Liver (tissue), 9 donors: ENCODE measurements around the gene TRIM45. TPM values are rescaled to one million over a fixed set of nuclear protein-coding genes. Genes with fewer than 3 reads are reported as not detected.

Experiments
- DNase-seq: peaks from one replicate; pipeline ENCODE4 v3.0.0-alpha.2; 2017; ENCODE audit warnings: low spot score
- H3K27ac ChIP-seq, 2 donors: one replicate each; pipeline ENCODE4 v1.7.0; 2013; ENCODE audit warnings: inconsistent platforms in 2 of 2, low read length in 2 of 2, control low read depth in 1 of 2, low read depth in 1 of 2, mild to moderate bottlenecking in 1 of 2
- H3K27me3 ChIP-seq, 4 donors: one replicate each; pipeline versions ENCODE4 v1.6.1 to v1.7.0; 2013; ENCODE audit warnings: low read length in 3 of 4, inconsistent platforms in 1 of 4, mild to moderate bottlenecking in 1 of 4, moderate library complexity in 1 of 4; ENCODE audit not compliant: control insufficient read depth in 4 of 4, insufficient read depth in 4 of 4
- H3K36me3 ChIP-seq, 4 donors: one replicate each; pipeline versions ENCODE4 v1.6.1 to v1.7.0; 2013; ENCODE audit warnings: low read length in 3 of 4, mild to moderate bottlenecking in 3 of 4, low read depth in 1 of 4, moderate library complexity in 1 of 4; ENCODE audit not compliant: control insufficient read depth in 4 of 4, insufficient read depth in 3 of 4
- H3K4me1 ChIP-seq, 4 donors: one replicate each; pipeline versions ENCODE4 v1.6.1 to v1.7.0; 2013; ENCODE audit warnings: low read length in 3 of 4, mild to moderate bottlenecking in 3 of 4, moderate library complexity in 1 of 4; ENCODE audit not compliant: control insufficient read depth in 4 of 4, insufficient read depth in 4 of 4
- H3K4me3 ChIP-seq, 3 donors: one replicate each; pipeline versions ENCODE4 v1.6.1 to v1.7.0; 2013; ENCODE audit warnings: low read length in 3 of 3, control low read depth in 1 of 3, low read depth in 1 of 3, mild to moderate bottlenecking in 1 of 3
- H3K9ac ChIP-seq, 2 donors: one replicate each; pipeline ENCODE4 v1.7.0; 2013; ENCODE audit warnings: low read length in 2 of 2, mild to moderate bottlenecking in 2 of 2, moderate library complexity in 2 of 2, control low read depth in 1 of 2, low read depth in 1 of 2
- H3K9me3 ChIP-seq, 4 donors: one replicate each; pipeline versions ENCODE4 v1.6.1 to v1.7.0; 2013; ENCODE audit warnings: low read length in 3 of 4; ENCODE audit not compliant: control insufficient read depth in 4 of 4
- ATF3 ChIP-seq: IDR thresholded peaks from 2 replicates; pipeline ENCODE4 v1.6.1; 2016; ENCODE audit warnings: antibody characterized with exemption
- CTCF ChIP-seq: fragments of 150-350 bp; IDR thresholded peaks from 2 replicates; pipeline ENCODE4 v1.5.1; 2017; ENCODE audit warnings: improper control_type of control experiment, low read depth, low read length; ENCODE audit not compliant: missing input control
- FOXA1 ChIP-seq: IDR thresholded peaks from 2 replicates; pipeline ENCODE4 v1.6.1; 2016; ENCODE audit warnings: antibody characterized with exemption
- FOXA2 ChIP-seq: IDR thresholded peaks from 2 replicates; pipeline ENCODE4 v1.6.1; 2016; ENCODE audit warnings: antibody characterized with exemption
- HNF4A ChIP-seq, 2 donors: conservative IDR thresholded peaks; 2 replicates each; pipeline ENCODE4 v1.6.1; 2016; ENCODE audit warnings: antibody characterized with exemption in 2 of 2, mild to moderate bottlenecking in 2 of 2
- HNF4G ChIP-seq: IDR thresholded peaks from 2 replicates; pipeline ENCODE4 v1.6.1; 2016; ENCODE audit warnings: antibody characterized with exemption
- JUND ChIP-seq, 2 donors: IDR thresholded peaks; 2 replicates each; pipeline ENCODE4 v1.6.1; 2016; ENCODE audit warnings: antibody characterized with exemption in 2 of 2
- MAX ChIP-seq: IDR thresholded peaks from 2 replicates; pipeline ENCODE4 v1.6.1; 2016; ENCODE audit warnings: antibody characterized with exemption
- NR2F2 ChIP-seq: IDR thresholded peaks from 2 replicates; pipeline ENCODE4 v1.6.1; 2016; ENCODE audit warnings: antibody characterized with exemption
- RAD21 ChIP-seq, 2 donors: IDR thresholded peaks; 2 replicates each; pipeline ENCODE4 v1.6.1; 2016; ENCODE audit warnings: antibody characterized with exemption in 2 of 2, mild to moderate bottlenecking in 2 of 2
- REST ChIP-seq: IDR thresholded peaks from 2 replicates; pipeline ENCODE4 v1.6.1; 2016; ENCODE audit warnings: antibody characterized with exemption, mild to moderate bottlenecking
- RXRA ChIP-seq, 2 donors: IDR thresholded peaks; 2 replicates each; pipeline ENCODE4 v1.6.1; 2017 to 2018; ENCODE audit warnings: antibody characterized with exemption in 2 of 2, mild to moderate bottlenecking in 1 of 2
- SP1 ChIP-seq: IDR thresholded peaks from 2 replicates; pipeline ENCODE4 v1.6.1; 2018; ENCODE audit warnings: antibody characterized with exemption, mild to moderate bottlenecking
- TAF1 ChIP-seq: conservative IDR thresholded peaks from 2 replicates; pipeline ENCODE4 v1.6.1; 2016; ENCODE audit warnings: antibody characterized with exemption, mild to moderate bottlenecking
- WGBS: extraction: QIAGEN DNeasy Blood & Tissue Kit; methylation state at CpG from one replicate; pipeline ENCODE4 v1.1.7; 2013; 5-methylcytosine and 5-hydroxymethylcytosine counted together
- polyA plus RNA-seq, 2 donors: library from polyadenylated mRNA; stranded (reverse) in 1 of 2; unstranded in 1 of 2; fragments of 200-250 nt in 1 of 2; fragments of >200 nt in 1 of 2; fragmentation: Nextera tagmentation in 1 of 2; extraction: Ambion mirVana in 1 of 2; gene quantifications; one replicate each; pipeline versions ENCODE4 v1.2.1 to v1.2.3, GENCODE V29; 2013 to 2015
- total RNA-seq, 2 donors: library from RNA; depleted of rRNA; stranded (reverse); fragments of >200 nt; gene quantifications; one replicate each; pipeline ENCODE4 v1.2.3, GENCODE V29; 2014
- TF ChIP-seq, protein P1 (sequence below): IDR thresholded peaks from 2 replicates; pipeline ENCODE4 v1.6.1; 2016; ENCODE audit warnings: antibody characterized with exemption
- donor health status: healthy.
- donor health status: healthy.
- donor health status: healthy.
- donor health status: healthy.
- donor health status: healthy.

The TRIM45 gene
- total and polyA plus RNA-seq, 4 donors = 0.28 to 1.5 (median 0.52) TPM

GRCh38 chr1:117077267-117077666 lies 44.3 kb downstream of the TRIM45 start:
- WGBS = 81% methylated on average over 3 of the region's 3 CpGs
- Histone ChIP-seq H3K4me1 (no peaks in the 10 kb centered on the region), H3K9me3 (no peaks in the 10 kb centered on the region), H3K36me3 (peaks cover 5 to 31% (median 18%) of the 10 kb centered on the region in 4 donors), H3K27me3 (no peaks in the 10 kb centered on the region), H3K4me3 (no peak overlapping the region), H3K27ac (no peak overlapping the region), H3K9ac (no peak overlapping the region)
- TF ChIP-seq CTCF = no peak
- no peak for TF ChIP-seq FOXA2
- no peak for TF ChIP-seq SP1
- DNase-seq = no peak

DNA sequence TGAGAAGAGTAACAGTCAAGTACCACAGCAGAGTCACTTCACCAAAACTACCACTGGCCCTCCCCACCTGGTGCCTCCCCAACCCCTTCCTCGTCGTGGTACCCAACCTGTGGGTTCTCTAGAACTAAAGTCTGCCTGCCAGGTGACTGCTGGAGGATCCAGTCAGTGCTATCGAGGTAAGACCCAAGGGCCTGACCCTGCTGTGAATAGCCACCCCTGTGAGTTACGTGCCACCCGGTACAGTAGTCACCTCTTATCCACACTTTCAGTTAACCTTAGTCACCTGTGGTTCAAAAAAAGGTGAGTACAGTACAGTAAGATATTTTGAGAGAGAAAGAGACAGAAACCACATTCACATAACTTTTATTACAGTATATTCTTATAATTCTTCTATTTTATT lies 44.9 kb downstream of the TRIM45 start:
- TF ChIP-seq JUND (IDR thresholded peaks at IDR 0.05) (no peak), HNF4G (no peak), MAX (no peak), HNF4A (conservative IDR thresholded peaks at IDR 0.05) (no peak), FOXA2 (no peak), ATF3 (no peak), FOXA1 (no peak), RAD21 (IDR thresholded peaks at IDR 0.05) (no peak), REST (no peak), TAF1 (no peak), NR2F2 (no peak), RXRA (IDR thresholded peaks at IDR 0.05) (no peak)
- TF ChIP-seq, protein P1, sequence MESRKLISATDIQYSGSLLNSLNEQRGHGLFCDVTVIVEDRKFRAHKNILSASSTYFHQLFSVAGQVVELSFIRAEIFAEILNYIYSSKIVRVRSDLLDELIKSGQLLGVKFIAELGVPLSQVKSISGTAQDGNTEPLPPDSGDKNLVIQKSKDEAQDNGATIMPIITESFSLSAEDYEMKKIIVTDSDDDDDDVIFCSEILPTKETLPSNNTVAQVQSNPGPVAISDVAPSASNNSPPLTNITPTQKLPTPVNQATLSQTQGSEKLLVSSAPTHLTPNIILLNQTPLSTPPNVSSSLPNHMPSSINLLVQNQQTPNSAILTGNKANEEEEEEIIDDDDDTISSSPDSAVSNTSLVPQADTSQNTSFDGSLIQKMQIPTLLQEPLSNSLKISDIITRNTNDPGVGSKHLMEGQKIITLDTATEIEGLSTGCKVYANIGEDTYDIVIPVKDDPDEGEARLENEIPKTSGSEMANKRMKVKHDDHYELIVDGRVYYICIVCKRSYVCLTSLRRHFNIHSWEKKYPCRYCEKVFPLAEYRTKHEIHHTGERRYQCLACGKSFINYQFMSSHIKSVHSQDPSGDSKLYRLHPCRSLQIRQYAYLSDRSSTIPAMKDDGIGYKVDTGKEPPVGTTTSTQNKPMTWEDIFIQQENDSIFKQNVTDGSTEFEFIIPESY = no peak
- Histone ChIP-seq H3K4me1 (no peaks in the 10 kb centered on the region), H3K36me3 (peaks cover 5 to 31% (median 18%) of the 10 kb centered on the region in 4 donors), H3K9ac (no peak overlapping the region), H3K9me3 (no peaks in the 10 kb centered on the region), H3K27me3 (no peaks in the 10 kb centered on the region), H3K4me3 (no peak overlapping the region), H3K27ac (no peak overlapping the region)
- 97% methylated on average over 5 of the region's 5 CpGs for WGBS
- DNase-seq = no peak
